Measurements from ENCODE around the gene TRAF3IP3. TPM values are rescaled to one million over a fixed set of nuclear protein-coding genes. Genes with fewer than 3 reads are reported as not detected.

TRAF3IP3 gene
- total RNA-seq, 6 experiments from 2014 or later = 0.95 to 7.7 (median 1.6) TPM

DNA sequence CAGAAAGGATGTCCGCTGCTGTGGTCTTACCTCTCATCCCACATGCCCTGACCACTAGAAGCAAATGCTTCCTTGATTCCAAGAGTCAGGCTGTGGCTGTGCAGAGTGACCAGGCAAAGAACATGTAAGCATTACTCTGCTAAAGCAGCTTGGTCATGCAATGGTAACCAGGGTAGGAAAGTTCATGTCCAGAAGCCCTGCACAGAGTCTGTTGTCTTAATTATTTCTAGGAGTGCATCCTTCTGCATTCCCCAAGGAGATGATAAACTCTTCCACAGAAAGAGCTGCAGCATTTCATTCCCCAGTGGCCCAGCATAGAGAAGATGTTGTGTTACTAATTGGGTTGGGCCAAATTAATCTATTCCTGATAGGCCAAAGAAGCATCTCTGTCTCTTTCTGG is 61.8 kb downstream of the TRAF3IP3 start:
- Histone ChIP-seq H3K9me3 (no peaks in the 10 kb centered on the region), H3K4me3 (no peak overlapping the region), H3K27me3 (no peaks in the 10 kb centered on the region), H3K4me1 (no peaks in the 10 kb centered on the region), H3K36me3 (no peaks in the 10 kb centered on the region), H3K27ac (no peak overlapping the region)
- intact Hi-C loops (cut with DNase I) = no loop called here
- 100% methylated on average over 1 of the region's 1 CpG for WGBS (ENCODE audit: insufficient coverage, low coverage, low lambda C conversion rate, missing lambda C conversion rate)
- TF ChIP-seq, protein P1, sequence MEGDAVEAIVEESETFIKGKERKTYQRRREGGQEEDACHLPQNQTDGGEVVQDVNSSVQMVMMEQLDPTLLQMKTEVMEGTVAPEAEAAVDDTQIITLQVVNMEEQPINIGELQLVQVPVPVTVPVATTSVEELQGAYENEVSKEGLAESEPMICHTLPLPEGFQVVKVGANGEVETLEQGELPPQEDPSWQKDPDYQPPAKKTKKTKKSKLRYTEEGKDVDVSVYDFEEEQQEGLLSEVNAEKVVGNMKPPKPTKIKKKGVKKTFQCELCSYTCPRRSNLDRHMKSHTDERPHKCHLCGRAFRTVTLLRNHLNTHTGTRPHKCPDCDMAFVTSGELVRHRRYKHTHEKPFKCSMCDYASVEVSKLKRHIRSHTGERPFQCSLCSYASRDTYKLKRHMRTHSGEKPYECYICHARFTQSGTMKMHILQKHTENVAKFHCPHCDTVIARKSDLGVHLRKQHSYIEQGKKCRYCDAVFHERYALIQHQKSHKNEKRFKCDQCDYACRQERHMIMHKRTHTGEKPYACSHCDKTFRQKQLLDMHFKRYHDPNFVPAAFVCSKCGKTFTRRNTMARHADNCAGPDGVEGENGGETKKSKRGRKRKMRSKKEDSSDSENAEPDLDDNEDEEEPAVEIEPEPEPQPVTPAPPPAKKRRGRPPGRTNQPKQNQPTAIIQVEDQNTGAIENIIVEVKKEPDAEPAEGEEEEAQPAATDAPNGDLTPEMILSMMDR (IDR thresholded peaks at IDR 0.05) = no peak
- TF ChIP-seq POLR2A (IDR thresholded peaks at IDR 0.05) = no peak
- ATAC-seq = no peak
- DNase-seq = no peak

DNA sequence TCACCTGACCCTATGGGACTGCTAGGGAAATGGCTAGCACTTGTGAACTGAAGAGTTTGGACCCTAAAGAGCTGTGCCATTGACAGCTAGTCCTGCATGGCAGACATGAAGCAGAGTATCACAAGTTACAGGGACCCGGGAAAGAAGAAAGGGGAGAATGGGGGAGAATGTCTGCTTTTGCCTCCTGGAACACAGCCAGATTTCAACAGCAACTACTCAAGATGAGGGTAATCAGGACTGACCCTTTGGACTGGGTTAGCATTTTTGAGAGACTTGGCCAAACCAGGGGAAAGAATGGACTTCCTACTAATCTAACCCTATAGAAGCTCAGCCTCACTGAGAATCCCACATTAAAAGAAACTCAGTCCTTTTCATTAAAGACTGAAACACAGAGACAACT is 63.2 kb downstream of the TRAF3IP3 start:
- H3K4me1 ChIP-seq = no peaks in the 10 kb centered on the region
- no peak overlapping the region for H3K27ac ChIP-seq
- no peak overlapping the region for H3K4me3 ChIP-seq
- no peaks in the 10 kb centered on the region for H3K9me3 ChIP-seq
- TF ChIP-seq, protein P1 (IDR thresholded peaks at IDR 0.05) = no peak
- no peak for TF ChIP-seq POLR2A (IDR thresholded peaks at IDR 0.05)
- no peak for DNase-seq
- H3K36me3 ChIP-seq = no peaks in the 10 kb centered on the region
- no peaks in the 10 kb centered on the region for H3K27me3 ChIP-seq
- WGBS (ENCODE audit: insufficient coverage, low coverage, low lambda C conversion rate, missing lambda C conversion rate) = no CpG with 5 or more reads among the region's 1 CpG
- intact Hi-C loops (cut with DNase I) = no loop called here
- no peak for ATAC-seq

DNA sequence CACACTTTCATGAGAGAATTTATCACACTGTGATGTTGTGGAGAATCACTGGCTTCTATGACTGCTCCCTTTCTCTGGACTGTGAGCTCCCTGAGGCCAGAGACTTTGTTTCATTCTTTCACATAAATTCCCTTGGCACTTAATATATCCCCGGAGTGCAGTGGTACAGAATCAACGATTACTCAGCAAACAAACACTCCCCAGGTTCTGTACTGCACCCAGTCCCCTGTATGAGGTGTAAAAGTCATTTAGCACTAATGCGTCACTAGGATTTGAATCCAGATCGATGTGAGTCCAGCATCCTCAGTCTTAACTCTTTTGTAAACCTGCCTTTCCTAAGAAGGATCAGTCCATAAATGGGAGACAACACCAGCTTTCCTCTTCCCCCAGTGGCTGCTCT is 65.1 kb downstream of the TRAF3IP3 start:
- intact Hi-C loops (cut with DNase I) = no loop called here
- no peak for DNase-seq
- Histone ChIP-seq H3K27ac (no peak overlapping the region), H3K4me1 (no peaks in the 10 kb centered on the region), H3K36me3 (no peaks in the 10 kb centered on the region), H3K9me3 (no peaks in the 10 kb centered on the region), H3K27me3 (no peaks in the 10 kb centered on the region), H3K4me3 (no peak overlapping the region)
- TF ChIP-seq POLR2A (IDR thresholded peaks at IDR 0.05) = no peak
- TF ChIP-seq, protein P1 (IDR thresholded peaks at IDR 0.05) = no peak
- ATAC-seq = no peak
- 40% methylated on average over 4 of the region's 4 CpGs for WGBS (ENCODE audit: insufficient coverage, low coverage, low lambda C conversion rate, missing lambda C conversion rate)

DNA sequence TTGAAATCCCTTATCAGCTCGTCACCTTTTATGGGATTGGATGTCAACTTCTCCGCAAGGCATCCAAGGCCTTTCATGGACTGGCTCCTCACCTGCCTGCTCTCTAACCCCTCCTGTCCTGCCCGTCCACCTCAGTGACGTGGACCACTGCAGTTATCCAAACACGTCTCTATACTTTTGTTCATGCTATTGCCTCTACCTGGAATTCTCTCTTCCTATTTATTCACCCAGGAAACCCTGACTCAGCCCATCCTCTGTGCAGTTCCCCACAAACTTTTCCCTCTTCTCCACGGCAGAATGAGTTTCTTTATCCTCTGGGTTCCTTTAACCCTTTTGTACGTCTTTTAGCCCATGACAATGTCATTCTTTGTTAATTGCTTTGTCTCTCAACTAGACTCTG is 66.9 kb downstream of the TRAF3IP3 start:
- DNase-seq (no peak), ATAC-seq (no peak)
- Histone ChIP-seq H3K4me3 (no peak overlapping the region), H3K4me1 (no peaks in the 10 kb centered on the region), H3K27ac (no peak overlapping the region), H3K36me3 (no peaks in the 10 kb centered on the region), H3K27me3 (no peaks in the 10 kb centered on the region), H3K9me3 (no peaks in the 10 kb centered on the region)
- intact Hi-C loops (cut with DNase I) = no loop called here
- TF ChIP-seq POLR2A (IDR thresholded peaks at IDR 0.05) = no peak
- TF ChIP-seq, protein P1 (IDR thresholded peaks at IDR 0.05) = no peak
- 56% methylated on average over 7 of the region's 7 CpGs for WGBS (ENCODE audit: insufficient coverage, low coverage, low lambda C conversion rate, missing lambda C conversion rate)

All from right lobe of liver (tissue), 6 donors.